HG03378 (cell line): ENCODE measurements around the gene SSR2.
"Not testable (repeated sequence)": the region's sequence is repeated elsewhere in the genome, so short reads cannot be mapped to it uniquely, and the experiment has no call there.

Source experiments
- ATAC-seq: cut with Tn5 transposase; IDR thresholded peaks from one replicate; pipeline ENCODE4 v1.9.1; 2021; ENCODE audit warnings: mild to moderate bottlenecking, moderate library complexity; ENCODE audit not compliant: unreplicated experiment

Gene SSR2

GRCh38 chr1:155999964-156000363 is 20.8 kb downstream of the SSR2 start:
- no peak for ATAC-seq

- no peak for ATAC-seq
These were observed 24.6 kb downstream of the SSR2 start for GRCh38 chr1:155996166-155996565.

- ATAC-seq: no peak
These were observed 27.2 kb downstream of the SSR2 start for GRCh38 chr1:155993595-155993994.

GRCh38 chr1:155990005-155990739 is 30.6 kb downstream of the SSR2 start:
- no peak for ATAC-seq

GRCh38 chr1:155989242-155990004 is 31.3 kb downstream of the SSR2 start:
- ATAC-seq: no peak

GRCh38 chr1:155984903-155985645 is 35.7 kb downstream of the SSR2 start:
- ATAC-seq: not testable (repeated sequence)

GRCh38 chr1:155984341-155984740 is 36.4 kb downstream of the SSR2 start:
- ATAC-seq: no peak

GRCh38 chr1:155983191-155984024 is 37.3 kb downstream of the SSR2 start:
- ATAC-seq: no peak

GRCh38 chr1:155982106-155982505 is 38.6 kb downstream of the SSR2 start:
- no peak for ATAC-seq

- ATAC-seq: no peak
These were observed 39.3 kb downstream of the SSR2 start for GRCh38 chr1:155981266-155982088.

- no peak for ATAC-seq
These were observed 41.0 kb downstream of the SSR2 start for GRCh38 chr1:155979597-155980343.

- ATAC-seq: no peak
These were observed 41.8 kb downstream of the SSR2 start for GRCh38 chr1:155978973-155979429.

- ATAC-seq: no peak
These were observed 42.3 kb downstream of the SSR2 start, which contains the start of gene ARHGEF2 for GRCh38 chr1:155978325-155978972. Gene ARHGEF2, minus strand, starts transcription at chr1:155978547. Its CDS starts 120 bp downstream, at chr1:155978427.

GRCh38 chr1:155977690-155978324 is 42.9 kb downstream of the SSR2 start:
- no peak for ATAC-seq

GRCh38 chr1:155976913-155977689 is 43.6 kb downstream of the SSR2 start:
- no peak for ATAC-seq

GRCh38 chr1:155976062-155976912 is 44.5 kb downstream of the SSR2 start:
- ATAC-seq: no peak
